GM12865 (cell line): ENCODE results near the gene FGD5.
"Not testable (repeated sequence)": the region's sequence is repeated elsewhere in the genome, so short reads cannot be mapped to it uniquely, and the experiment has no call there.

Experiments
- DNase-seq: peaks from one replicate; pipeline ENCODE4 v3.0.0; 2010; ENCODE audit warnings: low read depth
- H3K4me3 ChIP-seq: 2 replicates; pipeline ENCODE4 v1.5.1; 2011; ENCODE audit warnings: mild to moderate bottlenecking, low read depth, low read length, control low read depth
- TF ChIP-seq, protein P1 (sequence below): IDR thresholded peaks from 2 replicates; pipeline ENCODE4 v1.5.1; 2011; ENCODE audit warnings: low read length, control low read depth, low read depth, inconsistent platforms; ENCODE audit not compliant: insufficient read depth; ENCODE audit errors: missing control alignments

Gene FGD5

DNA sequence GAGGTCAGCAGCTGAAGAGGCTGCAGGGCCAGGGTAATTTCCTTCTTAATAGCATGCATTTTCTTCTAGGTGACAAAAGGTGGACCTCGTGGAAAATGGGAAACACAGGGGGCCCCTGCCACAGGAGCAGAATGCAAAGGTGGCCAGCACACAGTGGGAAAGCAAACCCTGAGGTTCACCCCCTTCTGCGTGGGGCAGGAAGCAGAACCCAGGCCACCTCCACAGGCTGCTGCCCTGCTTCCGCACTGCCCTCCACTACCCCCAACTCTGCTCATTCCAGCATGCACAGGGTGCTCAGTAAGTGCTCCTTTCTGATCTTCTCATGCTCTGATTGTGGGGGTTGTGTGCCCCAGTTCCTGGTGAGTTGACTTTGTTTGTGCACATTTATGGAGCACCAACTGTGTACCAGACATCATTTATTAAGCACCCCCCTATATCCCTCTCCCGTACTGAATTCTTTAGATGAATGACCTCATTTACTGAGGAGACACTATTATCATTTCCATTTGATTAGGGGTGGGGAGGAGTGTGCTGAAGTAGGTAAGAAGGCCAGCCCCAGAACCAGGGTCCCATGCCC is 12.7 kb upstream of the FGD5 start:
- no peak for DNase-seq
- H3K4me3 ChIP-seq = no peak overlapping the region
- TF ChIP-seq, protein P1, sequence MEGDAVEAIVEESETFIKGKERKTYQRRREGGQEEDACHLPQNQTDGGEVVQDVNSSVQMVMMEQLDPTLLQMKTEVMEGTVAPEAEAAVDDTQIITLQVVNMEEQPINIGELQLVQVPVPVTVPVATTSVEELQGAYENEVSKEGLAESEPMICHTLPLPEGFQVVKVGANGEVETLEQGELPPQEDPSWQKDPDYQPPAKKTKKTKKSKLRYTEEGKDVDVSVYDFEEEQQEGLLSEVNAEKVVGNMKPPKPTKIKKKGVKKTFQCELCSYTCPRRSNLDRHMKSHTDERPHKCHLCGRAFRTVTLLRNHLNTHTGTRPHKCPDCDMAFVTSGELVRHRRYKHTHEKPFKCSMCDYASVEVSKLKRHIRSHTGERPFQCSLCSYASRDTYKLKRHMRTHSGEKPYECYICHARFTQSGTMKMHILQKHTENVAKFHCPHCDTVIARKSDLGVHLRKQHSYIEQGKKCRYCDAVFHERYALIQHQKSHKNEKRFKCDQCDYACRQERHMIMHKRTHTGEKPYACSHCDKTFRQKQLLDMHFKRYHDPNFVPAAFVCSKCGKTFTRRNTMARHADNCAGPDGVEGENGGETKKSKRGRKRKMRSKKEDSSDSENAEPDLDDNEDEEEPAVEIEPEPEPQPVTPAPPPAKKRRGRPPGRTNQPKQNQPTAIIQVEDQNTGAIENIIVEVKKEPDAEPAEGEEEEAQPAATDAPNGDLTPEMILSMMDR = no peak

DNA sequence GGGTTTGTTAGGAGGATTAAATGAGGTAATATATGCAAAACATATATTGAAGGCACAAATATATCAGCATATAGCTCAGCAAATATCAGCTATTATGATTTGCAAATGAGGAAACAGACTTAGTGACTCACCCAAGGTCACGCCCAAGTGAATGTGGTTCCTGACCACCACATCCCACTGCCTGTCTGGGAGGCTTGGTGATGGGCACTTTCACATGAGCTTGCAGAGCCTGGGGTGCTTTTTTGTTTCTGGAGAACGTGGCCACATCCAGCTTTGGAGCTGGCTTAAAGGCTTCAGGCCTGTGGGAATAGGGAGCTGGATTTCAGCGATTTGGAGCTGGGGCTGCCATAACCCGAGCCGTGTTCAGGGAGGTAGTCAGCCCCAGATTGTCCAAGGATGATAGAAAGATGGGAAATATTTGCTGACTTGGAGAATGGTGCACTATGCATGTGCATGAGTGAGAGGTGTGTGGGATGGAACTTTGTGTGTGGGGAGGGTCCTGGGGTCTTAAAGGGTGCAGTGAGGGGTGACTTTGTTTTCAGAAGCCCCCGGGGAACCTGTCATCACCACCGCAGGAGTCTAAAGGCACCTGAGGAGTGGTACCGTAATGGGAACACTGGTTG is 12.0 kb upstream of the FGD5 start:
- H3K4me3 ChIP-seq = no peak overlapping the region
- TF ChIP-seq, protein P1 = no peak
- peak; percentile 40 for DNase-seq

DNA sequence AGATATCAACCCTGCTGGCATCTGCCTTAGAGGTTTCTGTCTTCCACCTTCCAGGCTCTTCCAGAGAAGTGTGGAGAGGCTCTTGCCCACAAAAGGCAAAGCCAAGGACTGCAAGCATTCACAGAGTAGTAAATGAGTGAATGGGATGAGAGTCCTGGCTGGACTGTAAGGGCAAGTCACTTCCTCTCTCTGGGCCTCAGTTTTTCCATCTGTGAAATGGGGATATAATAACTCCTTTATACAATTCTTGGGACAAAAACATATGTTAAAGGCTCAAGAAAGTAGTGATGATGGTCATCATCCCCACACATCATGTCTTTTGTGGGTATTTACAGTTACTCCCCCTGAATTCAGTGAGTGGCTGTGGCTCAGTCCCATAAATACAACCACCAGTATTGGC is 10.7 kb upstream of the FGD5 start:
- TF ChIP-seq, protein P1 = no peak
- H3K4me3 ChIP-seq = no peak overlapping the region
- no peak for DNase-seq

DNA sequence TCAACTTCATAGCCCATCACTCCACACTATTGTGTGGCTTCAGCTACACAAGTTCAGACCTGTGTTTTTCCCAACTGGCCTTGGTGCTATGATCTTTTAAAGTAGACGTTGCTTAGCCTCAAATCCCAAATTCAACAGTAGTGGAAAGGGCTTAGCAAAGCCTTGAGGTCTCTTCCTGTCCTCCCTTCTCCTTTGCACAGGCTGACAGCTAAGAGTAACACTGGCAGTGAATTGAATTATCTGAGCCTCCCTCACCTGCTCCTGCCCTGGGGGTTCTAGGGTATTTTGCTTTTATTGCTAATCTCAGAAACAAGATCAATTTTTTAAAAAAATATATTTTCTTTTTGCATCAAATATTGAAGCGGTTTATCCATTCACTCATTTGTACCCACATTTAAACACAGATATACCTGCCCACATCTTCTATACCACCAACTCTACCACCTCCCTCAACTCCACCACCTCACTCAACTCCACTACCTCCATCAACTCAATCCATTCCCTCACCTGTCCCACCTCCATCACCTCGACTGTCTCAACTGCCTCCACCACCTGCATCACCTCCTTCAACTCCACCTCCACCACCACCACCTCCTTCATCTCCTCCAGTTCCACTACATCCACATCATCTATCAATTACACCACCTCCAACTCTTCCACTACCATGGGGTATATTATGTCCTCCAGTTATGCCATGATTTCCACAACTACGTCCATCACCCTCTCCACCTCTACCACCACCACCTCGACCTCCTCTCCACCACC is 10.1 kb upstream of the FGD5 start:
- DNase-seq = no peak
- TF ChIP-seq, protein P1 = no peak
- no peak overlapping the region for H3K4me3 ChIP-seq

DNA sequence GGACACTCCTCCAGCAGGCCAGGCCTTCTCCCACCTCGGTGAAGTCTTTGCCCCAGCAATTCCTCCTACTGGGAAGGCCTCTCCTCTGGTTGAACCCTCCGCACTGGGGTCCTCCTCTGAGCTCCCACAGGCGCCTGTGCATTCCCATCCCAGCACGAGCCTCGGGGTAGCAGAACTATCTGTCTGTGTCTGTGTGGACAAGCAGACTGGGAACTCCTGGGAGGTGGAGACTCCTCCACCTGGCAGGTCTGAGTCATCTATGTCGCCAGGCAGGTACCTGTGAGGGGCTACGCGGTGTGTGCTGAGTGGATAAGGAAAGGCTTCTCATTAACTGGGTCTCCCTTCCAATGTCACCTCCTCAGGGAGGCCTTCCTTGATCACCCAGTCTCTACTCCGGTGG is 9.2 kb upstream of the FGD5 start:
- DNase-seq, H3K4me3 ChIP-seq: not testable (repeated sequence)

DNA sequence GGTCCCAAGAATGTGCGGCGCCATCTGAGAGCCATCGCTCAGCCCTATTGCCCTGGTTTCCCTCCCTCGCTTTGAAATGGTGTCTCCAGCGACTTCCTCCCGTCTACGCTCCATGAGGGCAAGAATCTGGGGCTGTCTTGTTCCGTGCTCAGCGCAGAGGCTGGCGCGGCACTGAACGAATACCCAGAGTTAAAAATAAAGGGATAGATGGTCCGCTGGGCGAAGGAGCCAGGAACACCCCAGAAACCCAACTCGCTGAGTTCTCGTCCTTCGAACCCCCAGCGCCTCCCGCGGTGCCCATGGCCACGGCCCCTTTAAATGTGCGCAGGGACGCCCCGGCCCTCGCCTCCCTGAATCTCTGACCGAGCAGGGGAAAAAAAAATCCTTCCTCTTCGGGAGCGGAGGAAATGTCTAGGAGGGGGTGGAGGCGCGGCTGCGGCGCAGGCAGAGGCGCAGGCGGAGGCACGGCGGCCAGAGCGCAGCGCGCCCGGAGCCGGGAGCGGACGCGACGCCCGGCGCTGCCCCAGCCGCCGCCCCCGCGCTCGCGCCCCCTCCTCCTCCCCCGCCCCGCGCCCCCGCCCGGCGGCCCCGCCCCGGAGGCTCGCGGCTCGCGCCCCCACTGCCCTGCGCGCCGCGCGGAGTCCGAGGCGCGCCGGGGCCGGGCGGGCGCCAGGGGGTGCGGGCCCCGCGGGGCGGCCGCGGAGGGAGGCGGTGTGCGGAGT is 8.5 kb upstream of the FGD5 start:
- no peak overlapping the region for H3K4me3 ChIP-seq
- DNase-seq = no peak
- TF ChIP-seq, protein P1 = no peak
